Endothelial cell of umbilical vein (primary cell): ENCODE results near the gene KATNAL1. TPM values are rescaled to one million over a fixed set of nuclear protein-coding genes. Genes with fewer than 3 reads are reported as not detected.
"Not testable (repeated sequence)": the region's sequence is repeated elsewhere in the genome, so short reads cannot be mapped to it uniquely, and the experiment has no call there.

Experiments used
- BruUV-seq: library from RNA; stranded (reverse); fragments of 400-500 nt; replicated peaks from 2 replicates; lab custom pipeline; 2021; lab: Mats Ljungman, UMichigan
- CTCF ChIA-PET: fragments of 300-600, 350-600 bp; sonication (Branson Sonifier 250); formaldehyde crosslinking; loops from one replicate; lab custom pipeline; 2021; ENCODE audit warnings: antibody characterized with exemption, inconsistent platforms; lab: Charles Lee
- POLR2A ChIA-PET: fragments of 300-600, 350-600 bp; sonication (Branson Sonifier 250); formaldehyde crosslinking; loops from one replicate; lab custom pipeline; 2021; ENCODE audit warnings: antibody characterized with exemption, inconsistent platforms; lab: Charles Lee
- DNase-seq: peaks from one replicate; pipeline ENCODE4 v3.0.0-alpha.2; 2011; ENCODE audit warnings: low read depth, low spot score
- FAIRE-seq: peaks from 2 replicates; lab custom pipeline; 2011; peaks lifted over from hg19 to GRCh38; lab: Jason Lieb, UNC
- H2AFZ ChIP-seq: 2 replicates; pipeline ENCODE4 v1.6.0; 2012; ENCODE audit warnings: low read depth, low read length, control low read depth, inconsistent platforms
- H3K27ac ChIP-seq: 2 replicates; pipeline ENCODE4 v1.5.1; 2011; ENCODE audit warnings: low read depth, mild to moderate bottlenecking, control low read depth, low read length, moderate library complexity; ENCODE audit not compliant: insufficient read depth
- H3K27me3 ChIP-seq, 2 experiments: 2 replicates each; pipeline versions ENCODE4 v1.6.0 to v1.6.1; 2011; ENCODE audit warnings: low read length in 2 of 2, mixed read lengths in 1 of 2; ENCODE audit not compliant: control insufficient read depth in 2 of 2, insufficient read depth in 2 of 2
- H3K36me3 ChIP-seq, 2 experiments: 2 replicates in 1 of 2; 3 replicates in 1 of 2; pipeline ENCODE4 v1.5.1; 2011; ENCODE audit warnings: low read length in 2 of 2, mild to moderate bottlenecking in 1 of 2, moderate library complexity in 1 of 2; ENCODE audit not compliant: control insufficient read depth in 2 of 2, insufficient read depth in 2 of 2; ENCODE audit errors: extremely low read depth in 1 of 2
- H3K4me1 ChIP-seq: 3 replicates; pipeline ENCODE4 v1.5.1; 2011; ENCODE audit warnings: mild to moderate bottlenecking, low read length; ENCODE audit not compliant: control insufficient read depth, insufficient read depth; ENCODE audit errors: extremely low read depth
- H3K4me2 ChIP-seq: 2 replicates; pipeline ENCODE4 v1.6.1; 2011; ENCODE audit warnings: low read length, control low read depth, mixed read lengths; ENCODE audit not compliant: insufficient read depth
- H3K4me3 ChIP-seq, 3 experiments: fragments of 200-600 bp in 1 of 3; sonication (generic), shearing (Covaris generic) in 1 of 3; replicated peaks in 1 of 3; 2 replicates each; pipeline ENCODE4 v1.5.1; 2011 to 2016; ENCODE audit warnings: control low read depth in 3 of 3, low read length in 3 of 3, mild to moderate bottlenecking in 2 of 3, inconsistent platforms in 1 of 3, low read depth in 1 of 3, moderate library complexity in 1 of 3; ENCODE audit not compliant: insufficient read depth in 1 of 3
- H3K79me2 ChIP-seq: 2 replicates; pipeline ENCODE4 v1.6.0; 2012; ENCODE audit warnings: low read length, inconsistent platforms; ENCODE audit not compliant: control insufficient read depth, insufficient read depth
- H3K9ac ChIP-seq: replicated peaks from 2 replicates; pipeline ENCODE3; 2011; ENCODE audit warnings: low read length, control low read depth; ENCODE audit not compliant: insufficient read depth; ENCODE audit errors: extremely low read depth
- H3K9me1 ChIP-seq: replicated peaks from 3 replicates; pipeline ENCODE4 v1.6.0; 2011; ENCODE audit warnings: mild to moderate bottlenecking, low read length; ENCODE audit not compliant: control insufficient read depth, insufficient read depth; ENCODE audit errors: extremely low read depth
- H3K9me3 ChIP-seq: replicated peaks from 2 replicates; pipeline ENCODE4 v1.5.1; 2012; ENCODE audit warnings: low read length, inconsistent platforms; ENCODE audit not compliant: control insufficient read depth, insufficient read depth
- H4K20me1 ChIP-seq: replicated peaks from 2 replicates; pipeline ENCODE3; 2011; ENCODE audit warnings: mild to moderate bottlenecking, low read length; ENCODE audit not compliant: control insufficient read depth, insufficient read depth; ENCODE audit errors: extremely low read depth
- CTCF ChIP-seq, 2 donors: IDR thresholded peaks; 1 replicate in 1 of 2; 2 replicates in 1 of 2; pipeline ENCODE4 v1.5.1; 2011; ENCODE audit warnings: low read length in 2 of 2, mild to moderate bottlenecking in 2 of 2, moderate library complexity in 2 of 2, control low read depth in 1 of 2, inconsistent platforms in 1 of 2, low read depth in 1 of 2; ENCODE audit not compliant: insufficient read depth in 1 of 2; ENCODE audit errors: extremely low read depth in 1 of 2
- GATA2 ChIP-seq: IDR thresholded peaks from 2 replicates; pipeline ENCODE4 v1.7.0; 2011; ENCODE audit warnings: low read depth, mild to moderate bottlenecking, moderate library complexity, mixed read lengths, low read length; ENCODE audit not compliant: insufficient read length, insufficient read depth
- JUN ChIP-seq: IDR thresholded peaks from 2 replicates; pipeline ENCODE4 v1.6.1; 2011; ENCODE audit warnings: borderline replicate concordance, low read depth; ENCODE audit not compliant: insufficient read length, insufficient read depth
- MYC ChIP-seq: IDR thresholded peaks from one replicate; pipeline ENCODE4 v1.6.1; 2011; ENCODE audit warnings: mild to moderate bottlenecking, low read depth, low read length
- POLR2AphosphoS5 ChIP-seq: IDR thresholded peaks from 2 replicates; pipeline ENCODE4 v1.6.1; 2012; ENCODE audit warnings: low read depth, mild to moderate bottlenecking, control low read depth, low read length, moderate library complexity; ENCODE audit not compliant: insufficient read depth
- dilution Hi-C: fragments of 300-500 bp; cut with MboI; formaldehyde crosslinking; loops from one replicate; pipeline ENCODE4 v1.15.0; 2019; ENCODE audit warnings: low sequenced_read_pairs; ENCODE audit not compliant: extremely low pct_ligation_motif_present
- intact Hi-C: fragments of 100-400 bp; cut with micrococcal nuclease; formaldehyde crosslinking; loops from one replicate; pipeline ENCODE4 v1.10.0; 2022
- polyA plus RNA-seq, 4 experiments: library from polyadenylated mRNA; depleted of rRNA in 3 of 4; stranded (reverse) in 3 of 4; unstranded in 1 of 4; fragments of >200 nt; gene quantifications; 2 replicates each; pipeline versions ENCODE4 v1.2.1 to v1.2.3, GENCODE V29; 2011 to 2012; ENCODE audit warnings: missing spikeins in 1 of 4
- total RNA-seq: library from RNA; stranded (reverse); gene quantifications from 2 replicates; pipeline ENCODE4 v1.2.3, GENCODE V29; 2021
- TF ChIP-seq, protein P1 (sequence below): IDR thresholded peaks from 2 replicates; pipeline ENCODE4 v1.6.1; 2011; ENCODE audit not compliant: insufficient read depth, insufficient read length

The KATNAL1 gene
- total and polyA plus RNA-seq, 2 donors (not counting 3 experiments of a cell fraction or from before 2014, with no cell fraction given): 7.2 to 49.2 TPM

DNA sequence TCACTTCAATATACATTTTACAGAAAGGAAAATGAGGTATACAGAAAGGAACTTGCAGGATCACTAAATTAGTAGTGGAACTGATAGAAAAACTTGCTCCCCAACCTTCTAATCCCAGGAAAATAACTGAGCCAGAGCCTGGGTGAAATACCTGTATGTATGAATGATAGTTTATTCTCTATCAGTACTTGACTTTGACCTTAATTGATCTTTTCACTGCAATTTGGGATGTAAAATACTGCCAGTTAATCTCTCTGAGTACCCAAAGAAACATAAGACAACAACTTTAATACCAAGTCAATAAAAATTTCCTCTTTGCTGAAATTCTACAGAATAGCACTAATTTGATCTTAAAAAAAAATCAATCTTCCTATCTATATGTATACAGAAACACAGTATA, 33.3 kb downstream of the KATNAL1 start:
- intact Hi-C loops: no loop called here
- Histone ChIP-seq H3K9ac (no peak overlapping the region), H3K9me3 (no peaks in the 10 kb centered on the region), H2AFZ (no peak overlapping the region), H3K27me3 (no peaks in the 10 kb centered on the region), H3K4me1 (peaks cover 6% of the 10 kb centered on the region), H3K79me2 (peaks cover 3% of the 10 kb centered on the region), H3K9me1 (no peaks in the 10 kb centered on the region), H4K20me1 (no peaks in the 10 kb centered on the region), H3K27ac (no peak overlapping the region), H3K36me3 (no peaks in the 10 kb centered on the region), H3K4me3 (no peak overlapping the region), H3K4me2 (no peak overlapping the region)
- ChIA-PET POLR2A (no interaction called here), CTCF (no interaction called here)
- TF ChIP-seq MYC: no peak
- TF ChIP-seq GATA2: no peak
- no peak for TF ChIP-seq POLR2AphosphoS5
- TF ChIP-seq JUN: no peak
- TF ChIP-seq, protein P1, sequence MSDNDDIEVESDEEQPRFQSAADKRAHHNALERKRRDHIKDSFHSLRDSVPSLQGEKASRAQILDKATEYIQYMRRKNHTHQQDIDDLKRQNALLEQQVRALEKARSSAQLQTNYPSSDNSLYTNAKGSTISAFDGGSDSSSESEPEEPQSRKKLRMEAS: no peak
- no peak for TF ChIP-seq CTCF (IDR thresholded peaks at IDR 0.05; ENCODE audit: extremely low read depth in 1 of 2, insufficient read depth in 1 of 2, low read depth in 1 of 2, low read length in 2 of 2)
- BruUV-seq: no TSS peak
- no peak for DNase-seq
- no peak for FAIRE-seq
- dilution Hi-C loops: no loop called here

DNA sequence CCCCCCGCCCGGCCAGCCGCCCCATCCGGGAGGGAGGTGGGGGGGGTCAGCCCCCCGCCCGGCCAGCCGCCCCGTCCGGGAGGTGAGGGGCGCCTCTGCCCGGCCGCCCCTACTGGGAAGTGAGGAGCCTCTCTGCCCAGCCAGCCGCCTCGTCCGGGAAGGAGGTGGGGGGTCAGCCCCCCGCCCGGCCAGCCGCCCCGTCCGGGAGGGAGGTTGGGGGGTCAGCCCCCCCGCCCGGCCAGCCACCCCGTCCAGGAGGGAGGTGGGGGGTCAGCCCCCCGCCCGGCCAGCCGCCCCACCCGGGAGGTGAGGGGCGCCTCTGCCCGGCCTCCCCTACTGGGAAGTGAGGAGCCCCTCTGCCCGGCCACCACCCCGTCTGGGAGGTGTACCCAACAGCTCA, 37.3 kb downstream of the KATNAL1 start:
- H3K36me3 ChIP-seq, H3K4me3 ChIP-seq, BruUV-seq, H3K4me2 ChIP-seq, FAIRE-seq, DNase-seq, H3K9me1 ChIP-seq, dilution Hi-C loops, POLR2A ChIA-PET, H4K20me1 ChIP-seq, H3K9me3 ChIP-seq, H2AFZ ChIP-seq, H3K27ac ChIP-seq, H3K4me1 ChIP-seq, H3K27me3 ChIP-seq, CTCF ChIA-PET, H3K9ac ChIP-seq, intact Hi-C loops: not testable (repeated sequence)
- peaks cover 11% of the 10 kb centered on the region for H3K79me2 ChIP-seq
